Adrenal gland (tissue), 5 donors: ENCODE results near the gene KAZN.

Experiments used
- POLR2A ChIP-seq, 2 donors: fragments of 450-650 bp; IDR thresholded peaks; one replicate each; pipeline ENCODE4 v1.6.1; 2017; ENCODE audit warnings: antibody characterized with exemption in 2 of 2, mild to moderate bottlenecking in 2 of 2, moderate library complexity in 1 of 2
- TF ChIP-seq, protein P1 (sequence below), 6 experiments: fragments of 450-650 bp in 4 of 6; fragments of 200-600 bp in 2 of 6; sonication (generic) in 1 of 6; IDR thresholded peaks; 1 replicate in 5 of 6; 2 replicates in 1 of 6; pipeline versions ENCODE4 v1.5.1 to v1.8.0; 2016 to 2021; ENCODE audit warnings: antibody characterized with exemption in 6 of 6, mild to moderate bottlenecking in 2 of 6, moderate library complexity in 1 of 6
- donor health status: DM: no; HTN: no; CAD: no.

DNA sequence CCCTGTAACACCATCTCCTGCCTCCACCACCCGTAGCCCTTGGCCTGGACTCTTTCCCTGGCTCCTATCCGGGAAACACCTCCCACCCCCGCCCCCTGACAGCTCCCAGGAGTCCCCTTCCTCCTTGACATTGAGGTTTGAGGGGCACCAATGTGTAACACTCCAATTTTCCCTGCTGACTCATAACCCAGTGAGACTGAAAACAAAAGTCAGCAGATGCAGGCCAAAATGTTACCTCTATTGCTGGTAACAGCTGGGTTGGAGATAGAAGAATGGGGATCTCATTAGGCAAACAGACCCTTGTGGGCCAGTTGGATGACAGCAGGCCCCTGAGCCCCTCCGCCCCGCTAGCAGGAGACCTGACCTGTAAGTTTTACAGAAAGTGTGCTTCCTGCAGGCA lies 237.2 kb downstream of the KAZN start:
- TF ChIP-seq POLR2A (IDR thresholded peaks at IDR 0.05), result no peak
- TF ChIP-seq, protein P1, sequence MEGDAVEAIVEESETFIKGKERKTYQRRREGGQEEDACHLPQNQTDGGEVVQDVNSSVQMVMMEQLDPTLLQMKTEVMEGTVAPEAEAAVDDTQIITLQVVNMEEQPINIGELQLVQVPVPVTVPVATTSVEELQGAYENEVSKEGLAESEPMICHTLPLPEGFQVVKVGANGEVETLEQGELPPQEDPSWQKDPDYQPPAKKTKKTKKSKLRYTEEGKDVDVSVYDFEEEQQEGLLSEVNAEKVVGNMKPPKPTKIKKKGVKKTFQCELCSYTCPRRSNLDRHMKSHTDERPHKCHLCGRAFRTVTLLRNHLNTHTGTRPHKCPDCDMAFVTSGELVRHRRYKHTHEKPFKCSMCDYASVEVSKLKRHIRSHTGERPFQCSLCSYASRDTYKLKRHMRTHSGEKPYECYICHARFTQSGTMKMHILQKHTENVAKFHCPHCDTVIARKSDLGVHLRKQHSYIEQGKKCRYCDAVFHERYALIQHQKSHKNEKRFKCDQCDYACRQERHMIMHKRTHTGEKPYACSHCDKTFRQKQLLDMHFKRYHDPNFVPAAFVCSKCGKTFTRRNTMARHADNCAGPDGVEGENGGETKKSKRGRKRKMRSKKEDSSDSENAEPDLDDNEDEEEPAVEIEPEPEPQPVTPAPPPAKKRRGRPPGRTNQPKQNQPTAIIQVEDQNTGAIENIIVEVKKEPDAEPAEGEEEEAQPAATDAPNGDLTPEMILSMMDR (IDR thresholded peaks at IDR 0.05), result no peak
